ENCODE measurements around the gene CITED4. TPM values are rescaled to one million over a fixed set of nuclear protein-coding genes. Genes with fewer than 3 reads are reported as not detected.

Gene CITED4
- total and polyA plus RNA-seq, 9 of the 15 experiments (the other 6 are each of a cell fraction or from before 2014, with no cell fraction given) = 0.11 to 1.2 (median 0.17) TPM; not detected in 2

DNA sequence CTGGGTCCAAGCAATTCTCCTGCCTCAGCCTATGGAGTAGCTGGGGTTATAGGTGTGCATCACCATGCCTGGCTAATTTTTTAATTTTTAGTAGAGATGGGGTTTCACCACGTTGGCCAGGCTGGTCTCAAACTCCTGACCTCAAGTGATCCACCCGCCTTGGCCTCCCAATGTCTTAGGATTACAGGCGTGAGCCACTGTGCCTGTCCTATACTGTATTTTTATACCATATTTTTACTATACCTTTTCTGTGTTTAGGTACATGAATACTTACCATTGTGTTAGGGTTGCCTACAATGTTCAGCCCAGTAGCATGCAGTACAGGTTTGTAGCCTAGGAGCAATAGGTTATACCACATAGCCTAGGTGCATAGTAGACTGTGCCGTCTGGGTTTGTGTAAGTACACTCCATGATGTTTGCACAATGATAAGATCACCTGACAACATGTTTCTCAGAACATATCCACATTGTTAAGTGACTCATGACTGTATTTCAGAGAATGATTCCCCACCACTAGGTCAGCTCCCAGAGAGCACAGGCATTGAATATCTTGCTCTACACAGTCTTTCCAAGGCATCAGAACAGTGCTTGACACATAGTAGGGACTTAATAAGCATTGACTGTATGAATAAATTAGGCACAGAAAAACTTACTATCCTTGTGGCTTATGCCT, 6.0 kb upstream of the CITED4 start (continued):
- TF ChIP-seq, protein P1, sequence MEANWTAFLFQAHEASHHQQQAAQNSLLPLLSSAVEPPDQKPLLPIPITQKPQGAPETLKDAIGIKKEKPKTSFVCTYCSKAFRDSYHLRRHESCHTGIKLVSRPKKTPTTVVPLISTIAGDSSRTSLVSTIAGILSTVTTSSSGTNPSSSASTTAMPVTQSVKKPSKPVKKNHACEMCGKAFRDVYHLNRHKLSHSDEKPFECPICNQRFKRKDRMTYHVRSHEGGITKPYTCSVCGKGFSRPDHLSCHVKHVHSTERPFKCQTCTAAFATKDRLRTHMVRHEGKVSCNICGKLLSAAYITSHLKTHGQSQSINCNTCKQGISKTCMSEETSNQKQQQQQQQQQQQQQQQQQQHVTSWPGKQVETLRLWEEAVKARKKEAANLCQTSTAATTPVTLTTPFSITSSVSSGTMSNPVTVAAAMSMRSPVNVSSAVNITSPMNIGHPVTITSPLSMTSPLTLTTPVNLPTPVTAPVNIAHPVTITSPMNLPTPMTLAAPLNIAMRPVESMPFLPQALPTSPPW (CRISPR knock-in tag; IDR thresholded peaks at IDR 0.05) = no peak
- TF ChIP-seq LCOR (CRISPR knock-in tag; IDR thresholded peaks at IDR 0.05) (no peak), TCF3 (CRISPR knock-in tag; IDR thresholded peaks at IDR 0.05) (peak; percentile 62), MEF2A (IDR thresholded peaks at IDR 0.05; ENCODE audit: control insufficient read depth, low read depth, low read length) (no peak), IRF2 (CRISPR knock-in tag; IDR thresholded peaks at IDR 0.05) (no peak), MTA3 (IDR thresholded peaks at IDR 0.05; ENCODE audit: borderline replicate concordance) (peak; percentile 79), SMARCA5 (IDR thresholded peaks at IDR 0.05) (no peak), GABPA (tag; conservative IDR thresholded peaks at IDR 0.05; ENCODE audit: low read depth) (no peak), ZNF354B (CRISPR knock-in tag; IDR thresholded peaks at IDR 0.05) (no peak), ZBTB17 (CRISPR knock-in tag; IDR thresholded peaks at IDR 0.05) (0 out of 2 replicates have a peak, but pooled peaks have one; percentile 59)
- TF ChIP-seq, protein P2, sequence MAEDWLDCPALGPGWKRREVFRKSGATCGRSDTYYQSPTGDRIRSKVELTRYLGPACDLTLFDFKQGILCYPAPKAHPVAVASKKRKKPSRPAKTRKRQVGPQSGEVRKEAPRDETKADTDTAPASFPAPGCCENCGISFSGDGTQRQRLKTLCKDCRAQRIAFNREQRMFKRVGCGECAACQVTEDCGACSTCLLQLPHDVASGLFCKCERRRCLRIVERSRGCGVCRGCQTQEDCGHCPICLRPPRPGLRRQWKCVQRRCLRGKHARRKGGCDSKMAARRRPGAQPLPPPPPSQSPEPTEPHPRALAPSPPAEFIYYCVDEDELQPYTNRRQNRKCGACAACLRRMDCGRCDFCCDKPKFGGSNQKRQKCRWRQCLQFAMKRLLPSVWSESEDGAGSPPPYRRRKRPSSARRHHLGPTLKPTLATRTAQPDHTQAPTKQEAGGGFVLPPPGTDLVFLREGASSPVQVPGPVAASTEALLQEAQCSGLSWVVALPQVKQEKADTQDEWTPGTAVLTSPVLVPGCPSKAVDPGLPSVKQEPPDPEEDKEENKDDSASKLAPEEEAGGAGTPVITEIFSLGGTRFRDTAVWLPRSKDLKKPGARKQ (CRISPR knock-in tag; IDR thresholded peaks at IDR 0.05) = no peak
- TF ChIP-seq, protein P3, sequence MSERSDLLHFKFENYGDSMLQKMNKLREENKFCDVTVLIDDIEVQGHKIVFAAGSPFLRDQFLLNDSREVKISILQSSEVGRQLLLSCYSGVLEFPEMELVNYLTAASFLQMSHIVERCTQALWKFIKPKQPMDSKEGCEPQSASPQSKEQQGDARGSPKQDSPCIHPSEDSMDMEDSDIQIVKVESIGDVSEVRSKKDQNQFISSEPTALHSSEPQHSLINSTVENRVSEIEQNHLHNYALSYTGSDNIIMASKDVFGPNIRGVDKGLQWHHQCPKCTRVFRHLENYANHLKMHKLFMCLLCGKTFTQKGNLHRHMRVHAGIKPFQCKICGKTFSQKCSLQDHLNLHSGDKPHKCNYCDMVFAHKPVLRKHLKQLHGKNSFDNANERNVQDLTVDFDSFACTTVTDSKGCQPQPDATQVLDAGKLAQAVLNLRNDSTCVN (CRISPR knock-in tag; IDR thresholded peaks at IDR 0.05) = no peak
- TF ChIP-seq, protein P4, sequence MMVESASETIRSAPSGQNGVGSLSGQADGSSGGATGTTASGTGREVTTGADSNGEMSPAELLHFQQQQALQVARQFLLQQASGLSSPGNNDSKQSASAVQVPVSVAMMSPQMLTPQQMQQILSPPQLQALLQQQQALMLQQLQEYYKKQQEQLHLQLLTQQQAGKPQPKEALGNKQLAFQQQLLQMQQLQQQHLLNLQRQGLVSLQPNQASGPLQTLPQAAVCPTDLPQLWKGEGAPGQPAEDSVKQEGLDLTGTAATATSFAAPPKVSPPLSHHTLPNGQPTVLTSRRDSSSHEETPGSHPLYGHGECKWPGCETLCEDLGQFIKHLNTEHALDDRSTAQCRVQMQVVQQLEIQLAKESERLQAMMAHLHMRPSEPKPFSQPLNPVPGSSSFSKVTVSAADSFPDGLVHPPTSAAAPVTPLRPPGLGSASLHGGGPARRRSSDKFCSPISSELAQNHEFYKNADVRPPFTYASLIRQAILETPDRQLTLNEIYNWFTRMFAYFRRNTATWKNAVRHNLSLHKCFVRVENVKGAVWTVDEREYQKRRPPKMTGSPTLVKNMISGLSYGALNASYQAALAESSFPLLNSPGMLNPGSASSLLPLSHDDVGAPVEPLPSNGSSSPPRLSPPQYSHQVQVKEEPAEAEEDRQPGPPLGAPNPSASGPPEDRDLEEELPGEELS (CRISPR knock-in tag; IDR thresholded peaks at IDR 0.05; ENCODE audit: borderline replicate concordance) = no peak; the same call in 1 of the 2 replicates
- TF ChIP-seq, protein P5, sequence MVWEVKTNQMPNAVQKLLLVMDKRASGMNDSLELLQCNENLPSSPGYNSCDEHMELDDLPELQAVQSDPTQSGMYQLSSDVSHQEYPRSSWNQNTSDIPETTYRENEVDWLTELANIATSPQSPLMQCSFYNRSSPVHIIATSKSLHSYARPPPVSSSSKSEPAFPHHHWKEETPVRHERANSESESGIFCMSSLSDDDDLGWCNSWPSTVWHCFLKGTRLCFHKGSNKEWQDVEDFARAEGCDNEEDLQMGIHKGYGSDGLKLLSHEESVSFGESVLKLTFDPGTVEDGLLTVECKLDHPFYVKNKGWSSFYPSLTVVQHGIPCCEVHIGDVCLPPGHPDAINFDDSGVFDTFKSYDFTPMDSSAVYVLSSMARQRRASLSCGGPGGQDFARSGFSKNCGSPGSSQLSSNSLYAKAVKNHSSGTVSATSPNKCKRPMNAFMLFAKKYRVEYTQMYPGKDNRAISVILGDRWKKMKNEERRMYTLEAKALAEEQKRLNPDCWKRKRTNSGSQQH (CRISPR knock-in tag; IDR thresholded peaks at IDR 0.05) = no peak

All from K562 (cell line).